Sigmoid colon (tissue), 7 donors: ENCODE data around the gene PIAS1. TPM values are rescaled to one million over a fixed set of nuclear protein-coding genes. Genes with fewer than 3 reads are reported as not detected.

Experiments used
- DNase-seq: peaks from one replicate; pipeline ENCODE4 v3.0.0-alpha.2; 2019
- H3K27ac ChIP-seq, 4 donors: fragments of 200-600 bp; sonication (generic); one replicate each; pipeline ENCODE4 v1.5.1; 2016 to 2019; ENCODE audit warnings: mild to moderate bottlenecking in 1 of 4
- H3K27me3 ChIP-seq, 3 donors: fragments of 200-600 bp; sonication (generic); one replicate each; pipeline ENCODE4 v1.5.1; 2019; ENCODE audit warnings: mild to moderate bottlenecking in 1 of 3
- H3K36me3 ChIP-seq, 4 donors: fragments of 200-600 bp; sonication (generic); one replicate each; pipeline ENCODE4 v1.5.1; 2016 to 2019
- H3K4me1 ChIP-seq, 4 donors: fragments of 200-600 bp; sonication (generic); one replicate each; pipeline ENCODE4 v1.5.1; 2017 to 2019
- H3K4me3 ChIP-seq, 4 donors: fragments of 200-600 bp; sonication (generic); one replicate each; pipeline ENCODE4 v1.5.1; 2017 to 2019; ENCODE audit warnings: mild to moderate bottlenecking in 2 of 4, moderate library complexity in 1 of 4
- H3K9me3 ChIP-seq, 4 donors: fragments of 200-600 bp in 3 of 4; sonication (generic) in 3 of 4; one replicate each; pipeline versions ENCODE4 v1.5.1 to v1.6.1; 2013 to 2019
- EP300 ChIP-seq, 4 donors: sonication (generic); formaldehyde crosslinking; IDR thresholded peaks; one replicate each; pipeline ENCODE4 v1.6.1; 2017; ENCODE audit warnings: antibody characterized with exemption in 4 of 4
- POLR2A ChIP-seq, 2 donors: fragments of 450-650 bp; IDR thresholded peaks; one replicate each; pipeline ENCODE4 v1.6.1; 2016; ENCODE audit warnings: antibody characterized with exemption in 2 of 2, mild to moderate bottlenecking in 2 of 2, moderate library complexity in 2 of 2
- POLR2AphosphoS5 ChIP-seq, 4 donors: sonication (generic); formaldehyde crosslinking; IDR thresholded peaks; one replicate each; pipeline ENCODE4 v1.6.1; 2017; ENCODE audit warnings: antibody characterized with exemption in 4 of 4
- WGBS, 2 donors: extraction: QIAGEN DNeasy Blood & Tissue Kit; methylation state at CpG; one replicate each; pipeline ENCODE4 v1.1.7; 2013; 5-methylcytosine and 5-hydroxymethylcytosine counted together
- intact Hi-C: fragments of 100-400 bp; cut with DNase I; formaldehyde crosslinking; loops from one replicate; pipeline ENCODE4 v1.15.1; 2023
- polyA plus RNA-seq, 3 donors: library from polyadenylated mRNA; stranded (reverse); fragments of 200-250 nt; gene quantifications; one replicate each; pipeline ENCODE4 v1.2.3, GENCODE V29; 2013
- total RNA-seq, 4 donors: library from RNA; depleted of rRNA; stranded (reverse); fragments of >200 nt; gene quantifications; one replicate each; pipeline ENCODE4 v1.1.0, GENCODE V29; 2016
- TF ChIP-seq, protein P1 (sequence below), 4 experiments: fragments of 450-650 bp in 3 of 4; fragments of 200-600 bp in 1 of 4; IDR thresholded peaks; one replicate each; pipeline ENCODE4 v1.5.1; 2016 to 2019; ENCODE audit warnings: antibody characterized with exemption in 4 of 4, mild to moderate bottlenecking in 3 of 4, moderate library complexity in 2 of 4
- donor health status: healthy with polysubstance abuse.
- donor health status: Bipolar disorder and iron deficiency.
- donor health status: healthy.

Gene PIAS1
- total and polyA plus RNA-seq, 7 donors: 7.2 to 75.4 (median 55.9) TPM

DNA sequence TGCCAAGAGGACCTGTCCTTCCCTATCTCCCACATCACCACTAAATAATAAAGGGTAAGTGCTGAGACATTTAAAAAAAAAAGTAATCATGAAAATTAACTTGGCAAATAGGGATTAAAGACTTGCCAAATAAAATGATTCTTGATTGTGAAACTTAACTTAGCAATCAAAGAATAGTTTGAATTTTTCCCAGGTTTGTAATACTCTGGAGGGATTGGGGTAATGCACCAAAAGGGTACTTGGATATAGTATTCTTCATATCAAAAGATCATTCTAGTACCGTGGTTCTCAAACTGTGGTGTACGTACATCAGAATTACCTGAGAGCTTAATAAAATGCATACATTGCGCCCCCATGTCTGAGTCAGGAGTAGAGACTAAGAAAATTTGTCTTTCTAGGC is 122.5 kb downstream of the PIAS1 start:
- Histone ChIP-seq H3K27me3 (no peaks in the 10 kb centered on the region), H3K9me3 (no peaks in the 10 kb centered on the region), H3K36me3 (peaks cover 0 to 66% (median 15%) of the 10 kb centered on the region in 4 donors), H3K27ac (peak overlapping the region in 3 of 4 donors; percentile 67 to 76 (median 72)), H3K4me3 (no peak overlapping the region), H3K4me1 (peaks cover 0 to 24% (median 17%) of the 10 kb centered on the region in 4 donors)
- TF ChIP-seq POLR2A (IDR thresholded peaks at IDR 0.05): no peak
- TF ChIP-seq, protein P1, sequence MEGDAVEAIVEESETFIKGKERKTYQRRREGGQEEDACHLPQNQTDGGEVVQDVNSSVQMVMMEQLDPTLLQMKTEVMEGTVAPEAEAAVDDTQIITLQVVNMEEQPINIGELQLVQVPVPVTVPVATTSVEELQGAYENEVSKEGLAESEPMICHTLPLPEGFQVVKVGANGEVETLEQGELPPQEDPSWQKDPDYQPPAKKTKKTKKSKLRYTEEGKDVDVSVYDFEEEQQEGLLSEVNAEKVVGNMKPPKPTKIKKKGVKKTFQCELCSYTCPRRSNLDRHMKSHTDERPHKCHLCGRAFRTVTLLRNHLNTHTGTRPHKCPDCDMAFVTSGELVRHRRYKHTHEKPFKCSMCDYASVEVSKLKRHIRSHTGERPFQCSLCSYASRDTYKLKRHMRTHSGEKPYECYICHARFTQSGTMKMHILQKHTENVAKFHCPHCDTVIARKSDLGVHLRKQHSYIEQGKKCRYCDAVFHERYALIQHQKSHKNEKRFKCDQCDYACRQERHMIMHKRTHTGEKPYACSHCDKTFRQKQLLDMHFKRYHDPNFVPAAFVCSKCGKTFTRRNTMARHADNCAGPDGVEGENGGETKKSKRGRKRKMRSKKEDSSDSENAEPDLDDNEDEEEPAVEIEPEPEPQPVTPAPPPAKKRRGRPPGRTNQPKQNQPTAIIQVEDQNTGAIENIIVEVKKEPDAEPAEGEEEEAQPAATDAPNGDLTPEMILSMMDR (IDR thresholded peaks at IDR 0.05): no peak
- no peak for TF ChIP-seq EP300 (IDR thresholded peaks at IDR 0.05)
- no peak for TF ChIP-seq POLR2AphosphoS5 (IDR thresholded peaks at IDR 0.05)
- WGBS, 2 donors: 96 to 97% methylated on average over 3 of the region's 3 CpGs
- intact Hi-C loops: no loop called here
- no peak for DNase-seq

DNA sequence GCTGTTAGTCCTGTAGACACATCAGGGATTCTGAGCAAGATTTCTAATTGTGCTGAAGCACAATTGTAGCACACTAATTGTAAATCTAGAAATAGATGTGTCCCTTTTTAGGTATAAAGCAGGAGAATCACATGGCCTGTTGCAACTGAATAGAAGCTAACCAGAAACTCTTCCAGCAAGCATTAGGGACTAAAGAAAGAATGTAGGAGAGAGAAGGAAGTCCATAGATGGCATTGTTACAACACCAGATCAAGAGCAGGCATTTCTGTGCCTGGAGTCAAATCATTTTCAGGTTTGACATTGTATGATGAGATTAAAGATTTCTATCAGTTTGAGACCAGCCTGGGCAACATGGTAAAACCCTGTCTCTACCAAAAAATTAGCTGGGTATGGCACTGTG is 123.6 kb downstream of the PIAS1 start:
- no peaks in the 10 kb centered on the region for H3K9me3 ChIP-seq
- no peaks in the 10 kb centered on the region for H3K27me3 ChIP-seq
- H3K4me3 ChIP-seq: no peak overlapping the region
- H3K36me3 ChIP-seq: peaks cover 0 to 78% (median 17%) of the 10 kb centered on the region in 4 donors
- H3K4me1 ChIP-seq: peaks cover 0 to 24% (median 17%) of the 10 kb centered on the region in 4 donors
- DNase-seq: no peak
- H3K27ac ChIP-seq: peak overlapping the region; percentile 57 to 76 (median 70)
- no peak for TF ChIP-seq EP300 (IDR thresholded peaks at IDR 0.05)
- TF ChIP-seq POLR2AphosphoS5 (IDR thresholded peaks at IDR 0.05): peak in 3 of 4 donors; percentile 33 to 44 (median 41)
- intact Hi-C loops: no loop called here

DNA sequence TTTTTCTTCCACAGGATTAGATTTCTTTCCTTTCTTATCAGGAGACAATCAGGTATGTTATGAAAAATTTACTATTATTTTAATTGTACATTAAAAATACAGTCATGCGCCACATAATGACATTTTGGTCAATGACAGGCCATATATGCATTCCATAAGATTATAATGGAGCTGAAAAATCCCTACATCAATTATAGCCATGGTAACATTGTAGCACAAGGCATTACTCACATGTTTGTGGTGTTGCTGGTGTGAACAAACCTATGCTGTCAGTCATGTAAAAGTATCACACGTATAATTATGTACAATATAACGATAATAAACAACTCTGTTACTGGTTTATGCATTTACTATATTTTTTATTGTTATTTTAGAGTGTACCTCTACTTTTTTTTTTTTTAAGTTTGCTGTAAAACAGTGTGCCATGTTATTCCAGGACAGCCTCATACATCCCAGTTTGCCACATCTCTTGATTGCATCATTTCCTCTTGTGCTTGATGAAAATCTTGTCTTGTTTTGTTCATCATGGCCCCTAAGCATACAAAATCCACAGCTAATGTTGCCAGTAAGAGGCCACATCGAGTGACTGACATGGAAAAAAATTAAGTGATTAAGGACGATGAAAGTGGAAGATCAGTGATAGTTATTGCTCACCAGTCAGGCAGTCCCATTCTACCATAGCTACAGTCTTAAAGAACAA is 129.7 kb downstream of the PIAS1 start:
- H3K27me3 ChIP-seq: no peaks in the 10 kb centered on the region
- DNase-seq: no peak
- H3K4me3 ChIP-seq: no peak overlapping the region
- H3K36me3 ChIP-seq: peaks cover 5 to 56% (median 15%) of the 10 kb centered on the region in 4 donors
- WGBS, 2 donors: 89 to 93% methylated on average over 5 of the region's 5 CpGs
- H3K4me1 ChIP-seq: peaks cover 0 to 32% (median 29%) of the 10 kb centered on the region in 4 donors
- intact Hi-C loops: no loop called here
- no peak overlapping the region for H3K27ac ChIP-seq
- no peaks in the 10 kb centered on the region for H3K9me3 ChIP-seq
- TF ChIP-seq EP300 (IDR thresholded peaks at IDR 0.05): no peak
- no peak for TF ChIP-seq POLR2AphosphoS5 (IDR thresholded peaks at IDR 0.05)
- TF ChIP-seq, protein P1 (IDR thresholded peaks at IDR 0.05): no peak
- TF ChIP-seq POLR2A (IDR thresholded peaks at IDR 0.05): no peak

DNA sequence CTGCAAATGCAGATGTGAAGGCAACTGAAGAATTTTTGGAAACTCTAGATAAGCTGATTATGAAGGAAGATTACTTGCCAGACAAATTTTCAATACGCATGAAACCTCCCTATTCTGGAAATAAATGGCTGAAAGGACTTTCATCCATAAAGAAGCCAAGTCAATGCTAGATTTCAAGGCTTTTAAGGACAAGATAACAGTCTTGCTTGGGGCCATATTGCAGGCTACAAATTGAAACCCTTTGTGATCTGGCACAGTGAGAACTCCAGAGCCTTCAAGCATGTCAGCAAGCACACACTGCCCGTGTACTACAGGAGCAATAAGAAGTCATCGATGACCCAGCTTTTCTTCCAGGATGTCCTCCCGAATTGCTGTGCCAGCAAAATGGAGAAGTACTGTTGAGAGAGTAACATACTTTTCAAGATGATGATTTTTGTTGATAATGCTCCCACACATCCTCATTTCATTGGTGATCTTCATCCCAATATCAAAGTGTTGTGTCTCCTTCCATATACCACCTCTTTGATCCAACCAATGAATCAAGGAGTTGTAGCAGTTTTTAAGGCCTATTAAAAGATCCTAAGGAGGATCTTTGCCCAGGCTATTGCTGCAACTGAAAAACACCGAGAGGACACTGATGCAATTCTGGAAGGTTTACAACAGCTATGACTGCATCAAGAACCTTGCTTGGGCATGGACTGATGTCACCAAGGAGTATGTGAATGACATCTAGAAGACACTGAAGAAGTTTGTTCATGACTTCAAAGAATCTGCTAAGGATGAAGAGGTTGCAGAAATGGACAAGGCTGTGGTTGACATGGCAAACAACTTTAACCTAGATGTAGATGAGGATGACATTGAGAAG is 130.7 kb downstream of the PIAS1 start:
- TF ChIP-seq POLR2AphosphoS5 (IDR thresholded peaks at IDR 0.05): peak in 1 of 4 donors; percentile 17
- TF ChIP-seq, protein P1 (IDR thresholded peaks at IDR 0.05): no peak
- TF ChIP-seq EP300 (IDR thresholded peaks at IDR 0.05): no peak
- no peak for TF ChIP-seq POLR2A (IDR thresholded peaks at IDR 0.05)
- intact Hi-C loops: no loop called here
- H3K4me1 ChIP-seq: peaks cover 0 to 39% (median 36%) of the 10 kb centered on the region in 4 donors
- WGBS, 2 donors: 90 to 95% methylated on average over 5 of the region's 5 CpGs
- no peaks in the 10 kb centered on the region for H3K9me3 ChIP-seq
- no peak for DNase-seq
- H3K27ac ChIP-seq: peak overlapping the region in 2 of 4 donors; percentile 3 to 79
- no peak overlapping the region for H3K4me3 ChIP-seq
- peaks cover 5 to 53% (median 15%) of the 10 kb centered on the region in 4 donors for H3K36me3 ChIP-seq
- H3K27me3 ChIP-seq: no peaks in the 10 kb centered on the region
